GM12878 (cell line): Measurements from ENCODE around the gene RRAD. TPM values are rescaled to one million over a fixed set of nuclear protein-coding genes. Genes with fewer than 3 reads are reported as not detected.

Experiments
- ATF7 ChIP-seq: fragments of 450-650 bp; IDR thresholded peaks from 2 replicates; pipeline ENCODE4 v1.6.1; 2016; ENCODE audit warnings: low read depth, mild to moderate bottlenecking
- CHD4 ChIP-seq: fragments of 200-600 bp; sonication (generic); IDR thresholded peaks from 2 replicates; pipeline ENCODE4 v1.6.1; 2016; ENCODE audit warnings: mild to moderate bottlenecking
- MTA2 ChIP-seq: fragments of 450-650 bp; IDR thresholded peaks from 2 replicates; pipeline ENCODE4 v1.6.1; 2016; ENCODE audit warnings: low read depth, mild to moderate bottlenecking, moderate library complexity
- PML ChIP-seq: IDR thresholded peaks from 2 replicates; pipeline ENCODE4 v1.6.1; 2012; ENCODE audit warnings: low read length, inconsistent platforms
- RAD21 ChIP-seq: IDR thresholded peaks from 2 replicates; pipeline ENCODE4 v1.6.1; 2011; ENCODE audit warnings: mild to moderate bottlenecking, low read depth, low read length, moderate library complexity; ENCODE audit not compliant: insufficient read depth
- STAT1 ChIP-seq: fragments of 450-650 bp; conservative IDR thresholded peaks from 2 replicates; pipeline ENCODE4 v1.6.1; 2014; ENCODE audit warnings: antibody characterized with exemption, mild to moderate bottlenecking
- STAT3 ChIP-seq: IDR thresholded peaks from 2 replicates; pipeline ENCODE4 v1.6.1; 2011; ENCODE audit warnings: low read depth, low read length, improper control_type of control experiment
- polyA plus RNA-seq, 11 experiments: library from polyadenylated mRNA; depleted of rRNA in 4 of 11; unstranded in 6 of 11; stranded (reverse) in 5 of 11; fragments of >200 nt; fragmentation: Nextera tagmentation in 4 of 11; fragmentation: Illumina TruSeq in 1 of 11; extraction: Ambion mirVana in 4 of 11; extraction: Trizol in 1 of 11; gene quantifications; 1 replicate in 1 of 11; 2 replicates in 10 of 11; pipeline versions ENCODE4 v1.2.1 to v1.2.3, GENCODE V29; 2011 to 2016; ENCODE audit warnings: inconsistent platforms in 2 of 11, missing spikeins in 2 of 11, low read depth in 1 of 11
- total RNA-seq, 4 experiments: library from RNA; depleted of rRNA in 3 of 4; stranded (reverse); fragments of >200 nt in 3 of 4; fragmentation: Illumina TruSeq in 1 of 4; extraction: Trizol in 1 of 4; gene quantifications; 2 replicates each; pipeline versions ENCODE4 v1.2.1 to v1.2.3, GENCODE V29; 2013 to 2021
- TF ChIP-seq, protein P1 (sequence below): fragments of 450-650 bp; IDR thresholded peaks from 2 replicates; pipeline ENCODE4 v1.6.1; 2017; ENCODE audit warnings: mild to moderate bottlenecking, moderate library complexity
- TF ChIP-seq, protein P2 (sequence below): fragments of 450-650 bp; IDR thresholded peaks from 2 replicates; pipeline ENCODE4 v1.6.1; 2017; ENCODE audit warnings: mild to moderate bottlenecking, moderate library complexity
- TF ChIP-seq, protein P3 (sequence below): fragments of 450-650 bp; IDR thresholded peaks from 2 replicates; pipeline ENCODE4 v1.6.1; 2017; ENCODE audit warnings: antibody characterized with exemption, mild to moderate bottlenecking, moderate library complexity

RRAD gene
- total and polyA plus RNA-seq, 10 of the 15 experiments (the other 5 are each of a cell fraction or from before 2014, with no cell fraction given): 0.11 to 8.5 (median 2.8) TPM

DNA sequence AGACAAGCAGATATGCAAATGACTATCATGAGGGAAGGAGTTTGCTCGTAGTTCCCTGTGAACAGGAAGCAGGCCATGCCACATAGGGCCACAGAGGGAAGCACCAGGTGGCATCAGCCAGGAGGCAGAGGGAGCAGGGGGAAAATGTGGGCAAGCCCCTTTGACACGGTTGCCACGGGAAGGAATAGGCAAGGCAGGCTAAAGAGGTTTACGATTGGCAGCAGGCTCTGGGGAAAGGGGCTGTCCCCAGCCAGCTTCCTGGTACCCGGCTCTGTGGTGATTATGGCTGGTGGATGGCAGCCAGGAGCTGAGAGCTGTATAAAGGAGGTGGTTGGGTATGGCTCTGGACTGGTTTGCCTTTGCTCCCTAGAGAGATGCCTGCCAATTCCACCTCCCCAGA lies 36.6 kb upstream of the RRAD start (continued):
- TF ChIP-seq, protein P1, sequence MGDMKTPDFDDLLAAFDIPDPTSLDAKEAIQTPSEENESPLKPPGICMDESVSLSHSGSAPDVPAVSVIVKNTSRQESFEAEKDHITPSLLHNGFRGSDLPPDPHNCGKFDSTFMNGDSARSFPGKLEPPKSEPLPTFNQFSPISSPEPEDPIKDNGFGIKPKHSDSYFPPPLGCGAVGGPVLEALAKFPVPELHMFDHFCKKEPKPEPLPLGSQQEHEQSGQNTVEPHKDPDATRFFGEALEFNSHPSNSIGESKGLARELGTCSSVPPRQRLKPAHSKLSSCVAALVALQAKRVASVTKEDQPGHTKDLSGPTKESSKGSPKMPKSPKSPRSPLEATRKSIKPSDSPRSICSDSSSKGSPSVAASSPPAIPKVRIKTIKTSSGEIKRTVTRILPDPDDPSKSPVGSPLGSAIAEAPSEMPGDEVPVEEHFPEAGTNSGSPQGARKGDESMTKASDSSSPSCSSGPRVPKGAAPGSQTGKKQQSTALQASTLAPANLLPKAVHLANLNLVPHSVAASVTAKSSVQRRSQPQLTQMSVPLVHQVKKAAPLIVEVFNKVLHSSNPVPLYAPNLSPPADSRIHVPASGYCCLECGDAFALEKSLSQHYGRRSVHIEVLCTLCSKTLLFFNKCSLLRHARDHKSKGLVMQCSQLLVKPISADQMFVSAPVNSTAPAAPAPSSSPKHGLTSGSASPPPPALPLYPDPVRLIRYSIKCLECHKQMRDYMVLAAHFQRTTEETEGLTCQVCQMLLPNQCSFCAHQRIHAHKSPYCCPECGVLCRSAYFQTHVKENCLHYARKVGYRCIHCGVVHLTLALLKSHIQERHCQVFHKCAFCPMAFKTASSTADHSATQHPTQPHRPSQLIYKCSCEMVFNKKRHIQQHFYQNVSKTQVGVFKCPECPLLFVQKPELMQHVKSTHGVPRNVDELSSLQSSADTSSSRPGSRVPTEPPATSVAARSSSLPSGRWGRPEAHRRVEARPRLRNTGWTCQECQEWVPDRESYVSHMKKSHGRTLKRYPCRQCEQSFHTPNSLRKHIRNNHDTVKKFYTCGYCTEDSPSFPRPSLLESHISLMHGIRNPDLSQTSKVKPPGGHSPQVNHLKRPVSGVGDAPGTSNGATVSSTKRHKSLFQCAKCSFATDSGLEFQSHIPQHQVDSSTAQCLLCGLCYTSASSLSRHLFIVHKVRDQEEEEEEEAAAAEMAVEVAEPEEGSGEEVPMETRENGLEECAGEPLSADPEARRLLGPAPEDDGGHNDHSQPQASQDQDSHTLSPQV: no peak
- TF ChIP-seq STAT1 (no peak), ATF7 (no peak), RAD21 (no peak), CHD4 (no peak), PML (no peak), MTA2 (no peak), STAT3 (no peak)
- TF ChIP-seq, protein P2, sequence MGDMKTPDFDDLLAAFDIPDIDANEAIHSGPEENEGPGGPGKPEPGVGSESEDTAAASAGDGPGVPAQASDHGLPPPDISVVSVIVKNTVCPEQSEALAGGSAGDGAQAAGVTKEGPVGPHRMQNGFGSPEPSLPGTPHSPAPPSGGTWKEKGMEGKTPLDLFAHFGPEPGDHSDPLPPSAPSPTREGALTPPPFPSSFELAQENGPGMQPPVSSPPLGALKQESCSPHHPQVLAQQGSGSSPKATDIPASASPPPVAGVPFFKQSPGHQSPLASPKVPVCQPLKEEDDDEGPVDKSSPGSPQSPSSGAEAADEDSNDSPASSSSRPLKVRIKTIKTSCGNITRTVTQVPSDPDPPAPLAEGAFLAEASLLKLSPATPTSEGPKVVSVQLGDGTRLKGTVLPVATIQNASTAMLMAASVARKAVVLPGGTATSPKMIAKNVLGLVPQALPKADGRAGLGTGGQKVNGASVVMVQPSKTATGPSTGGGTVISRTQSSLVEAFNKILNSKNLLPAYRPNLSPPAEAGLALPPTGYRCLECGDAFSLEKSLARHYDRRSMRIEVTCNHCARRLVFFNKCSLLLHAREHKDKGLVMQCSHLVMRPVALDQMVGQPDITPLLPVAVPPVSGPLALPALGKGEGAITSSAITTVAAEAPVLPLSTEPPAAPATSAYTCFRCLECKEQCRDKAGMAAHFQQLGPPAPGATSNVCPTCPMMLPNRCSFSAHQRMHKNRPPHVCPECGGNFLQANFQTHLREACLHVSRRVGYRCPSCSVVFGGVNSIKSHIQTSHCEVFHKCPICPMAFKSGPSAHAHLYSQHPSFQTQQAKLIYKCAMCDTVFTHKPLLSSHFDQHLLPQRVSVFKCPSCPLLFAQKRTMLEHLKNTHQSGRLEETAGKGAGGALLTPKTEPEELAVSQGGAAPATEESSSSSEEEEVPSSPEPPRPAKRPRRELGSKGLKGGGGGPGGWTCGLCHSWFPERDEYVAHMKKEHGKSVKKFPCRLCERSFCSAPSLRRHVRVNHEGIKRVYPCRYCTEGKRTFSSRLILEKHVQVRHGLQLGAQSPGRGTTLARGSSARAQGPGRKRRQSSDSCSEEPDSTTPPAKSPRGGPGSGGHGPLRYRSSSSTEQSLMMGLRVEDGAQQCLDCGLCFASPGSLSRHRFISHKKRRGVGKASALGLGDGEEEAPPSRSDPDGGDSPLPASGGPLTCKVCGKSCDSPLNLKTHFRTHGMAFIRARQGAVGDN: no peak
- TF ChIP-seq, protein P3, sequence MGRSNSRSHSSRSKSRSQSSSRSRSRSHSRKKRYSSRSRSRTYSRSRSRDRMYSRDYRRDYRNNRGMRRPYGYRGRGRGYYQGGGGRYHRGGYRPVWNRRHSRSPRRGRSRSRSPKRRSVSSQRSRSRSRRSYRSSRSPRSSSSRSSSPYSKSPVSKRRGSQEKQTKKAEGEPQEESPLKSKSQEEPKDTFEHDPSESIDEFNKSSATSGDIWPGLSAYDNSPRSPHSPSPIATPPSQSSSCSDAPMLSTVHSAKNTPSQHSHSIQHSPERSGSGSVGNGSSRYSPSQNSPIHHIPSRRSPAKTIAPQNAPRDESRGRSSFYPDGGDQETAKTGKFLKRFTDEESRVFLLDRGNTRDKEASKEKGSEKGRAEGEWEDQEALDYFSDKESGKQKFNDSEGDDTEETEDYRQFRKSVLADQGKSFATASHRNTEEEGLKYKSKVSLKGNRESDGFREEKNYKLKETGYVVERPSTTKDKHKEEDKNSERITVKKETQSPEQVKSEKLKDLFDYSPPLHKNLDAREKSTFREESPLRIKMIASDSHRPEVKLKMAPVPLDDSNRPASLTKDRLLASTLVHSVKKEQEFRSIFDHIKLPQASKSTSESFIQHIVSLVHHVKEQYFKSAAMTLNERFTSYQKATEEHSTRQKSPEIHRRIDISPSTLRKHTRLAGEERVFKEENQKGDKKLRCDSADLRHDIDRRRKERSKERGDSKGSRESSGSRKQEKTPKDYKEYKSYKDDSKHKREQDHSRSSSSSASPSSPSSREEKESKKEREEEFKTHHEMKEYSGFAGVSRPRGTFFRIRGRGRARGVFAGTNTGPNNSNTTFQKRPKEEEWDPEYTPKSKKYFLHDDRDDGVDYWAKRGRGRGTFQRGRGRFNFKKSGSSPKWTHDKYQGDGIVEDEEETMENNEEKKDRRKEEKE: no peak
